Hematopoietic multipotent progenitor cell treated with erythropoietin and hydrocortisone succinate and interleukin-3 and kit ligand, for 15 days (in vitro differentiated cells): Measurements from ENCODE around the gene IST1.
"Not testable (repeated sequence)": the region's sequence is repeated elsewhere in the genome, so short reads cannot be mapped to it uniquely, and the experiment has no call there.

Source experiments
- DNase-seq: peaks from one replicate; pipeline ENCODE4 v3.0.0-alpha.2; 2015; ENCODE audit warnings: low spot score

The IST1 gene

DNA sequence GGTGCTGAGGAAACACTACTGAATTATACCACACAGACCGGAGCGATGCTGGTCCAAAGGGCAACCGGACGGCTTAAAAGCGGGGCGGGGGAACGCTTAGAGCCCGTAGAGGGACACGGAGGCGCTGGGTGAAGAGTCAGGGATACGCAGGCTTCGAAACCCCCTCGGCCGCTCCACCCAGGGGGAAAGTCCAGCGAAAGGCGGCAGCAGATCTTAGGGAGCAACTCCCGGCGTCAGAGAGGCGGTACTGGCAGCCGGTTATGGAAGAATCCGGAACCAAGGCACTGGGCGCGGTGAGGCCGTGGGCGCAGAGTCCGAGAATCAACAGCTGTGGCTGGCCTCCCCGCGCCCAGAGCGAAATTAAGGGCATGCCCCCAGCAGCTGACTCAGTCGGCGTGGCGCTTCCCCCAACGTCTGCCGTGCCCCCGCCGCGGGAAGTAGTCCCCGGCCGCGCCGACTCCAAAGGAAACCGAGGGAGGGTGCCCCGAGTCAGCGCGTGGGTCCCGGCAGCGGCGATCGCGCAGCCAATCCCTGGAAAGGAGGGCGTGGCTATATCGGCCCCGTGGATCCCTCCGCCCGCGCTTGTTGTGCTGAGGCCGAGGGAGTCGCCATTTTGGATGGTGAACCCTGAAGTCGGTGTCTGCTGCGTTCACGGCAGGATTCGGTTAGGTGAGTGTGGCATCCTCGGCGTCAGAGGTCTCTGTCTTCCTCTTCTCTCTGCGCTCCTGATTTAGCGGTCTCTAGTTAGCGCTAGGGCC lies at the start of gene IST1:
TSS of gene IST1 (plus strand) at position 611 of the 758 bp plus-strand sequence. CDS start 20,110 bp downstream, outside the sequence.
- DNase-seq, result peak; percentile 98

DNA sequence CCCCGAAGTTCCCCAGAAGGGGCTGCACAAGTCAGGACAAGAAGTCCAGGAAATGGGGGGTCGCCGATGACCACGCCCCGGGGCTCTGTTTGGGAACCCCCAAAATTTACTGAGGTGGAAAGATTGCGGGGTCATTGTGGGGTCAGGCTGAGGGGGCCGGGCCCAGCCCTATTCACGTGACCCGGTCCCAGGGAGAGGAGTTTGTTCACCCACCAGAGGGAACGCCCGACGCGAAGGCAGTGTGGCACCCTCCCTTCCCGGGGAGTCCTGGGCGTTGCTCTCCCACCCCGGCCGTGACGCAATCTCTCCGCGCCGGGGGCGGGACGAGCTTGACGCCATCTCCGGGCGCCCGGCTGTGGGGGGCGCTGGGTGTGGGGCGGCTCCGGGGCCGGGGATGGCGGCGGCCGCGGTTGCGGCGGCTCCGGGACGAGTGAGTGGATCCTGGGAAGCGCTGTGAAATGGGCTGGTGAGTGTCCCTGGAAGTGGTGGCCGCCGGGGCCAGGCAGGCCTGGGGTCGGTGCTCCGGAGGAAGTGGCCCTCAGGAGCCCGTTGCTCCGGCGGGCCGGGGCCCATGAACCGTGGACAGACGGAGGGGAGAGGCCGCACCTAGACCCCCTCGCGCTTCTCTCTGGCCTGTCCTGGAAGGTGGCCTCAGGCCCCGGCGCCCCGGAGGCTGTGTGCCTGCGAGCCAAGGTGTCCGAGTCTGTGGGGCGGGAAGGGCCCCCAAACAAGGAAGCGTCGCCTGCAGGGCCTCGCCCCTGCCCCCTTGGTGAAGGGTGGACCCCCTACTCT lies 49.5 kb upstream of the IST1 start, which contains the start of gene ATXN1L:
TSS of gene ATXN1L (plus strand) at position 338 of the 792 bp plus-strand sequence. CDS start 3,765 bp downstream, outside the sequence.
- DNase-seq, result peak; percentile 94

- peak; percentile 22 for DNase-seq
Observed at GRCh38 chr16:71846431-71846830, 48.9 kb upstream of the IST1 start.

- no peak for DNase-seq
Observed at GRCh38 chr16:71847096-71847495, 48.2 kb upstream of the IST1 start.

DNA sequence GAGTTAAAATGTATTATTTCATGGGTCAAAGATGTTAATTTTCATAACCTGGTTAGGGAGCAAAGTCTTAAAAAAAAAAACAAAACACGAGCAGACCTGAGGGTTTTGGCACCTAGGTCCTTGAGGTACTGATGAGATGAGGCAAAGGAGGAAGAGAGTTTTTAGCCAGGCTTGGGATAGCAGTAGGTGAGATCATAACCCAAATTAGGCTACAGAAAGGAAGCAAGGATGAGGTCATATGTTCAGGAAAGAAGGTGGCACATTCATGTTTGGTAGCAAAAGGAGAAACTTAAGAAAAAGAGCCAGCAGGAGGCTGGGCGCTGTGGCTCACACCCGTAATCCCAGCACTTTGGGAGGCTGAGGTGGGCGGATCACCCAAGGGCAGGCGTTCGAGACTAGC lies 46.7 kb upstream of the IST1 start:
- no peak for DNase-seq

DNA sequence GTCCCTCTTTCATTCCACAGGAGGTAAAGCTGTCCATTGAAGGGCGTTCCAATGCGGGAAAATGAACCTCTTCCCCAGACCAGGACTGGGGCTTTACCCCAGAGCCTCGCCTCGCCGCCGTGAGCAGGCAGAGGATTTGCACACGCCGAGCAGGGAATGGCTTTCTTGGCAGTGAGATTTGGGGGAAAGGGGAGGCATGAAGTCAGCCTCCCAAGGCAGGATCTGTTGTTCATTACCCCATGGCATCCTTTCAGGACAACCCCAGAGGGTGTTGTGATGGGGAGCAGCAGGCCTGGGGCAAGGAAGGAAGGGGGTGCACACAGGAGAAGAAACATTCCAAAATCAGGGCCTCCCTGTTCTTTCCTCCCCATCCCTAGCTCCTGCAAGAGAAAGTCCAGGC lies 43.6 kb upstream of the IST1 start:
- DNase-seq, result no peak

GRCh38 chr16:71852158-71852557 lies 43.2 kb upstream of the IST1 start:
- no peak for DNase-seq

GRCh38 chr16:71852561-71852960 lies 42.8 kb upstream of the IST1 start:
- DNase-seq, result no peak

GRCh38 chr16:71853413-71853812 lies 41.9 kb upstream of the IST1 start:
- DNase-seq, result no peak

GRCh38 chr16:71854369-71854948 lies 40.9 kb upstream of the IST1 start:
- no peak for DNase-seq

DNA sequence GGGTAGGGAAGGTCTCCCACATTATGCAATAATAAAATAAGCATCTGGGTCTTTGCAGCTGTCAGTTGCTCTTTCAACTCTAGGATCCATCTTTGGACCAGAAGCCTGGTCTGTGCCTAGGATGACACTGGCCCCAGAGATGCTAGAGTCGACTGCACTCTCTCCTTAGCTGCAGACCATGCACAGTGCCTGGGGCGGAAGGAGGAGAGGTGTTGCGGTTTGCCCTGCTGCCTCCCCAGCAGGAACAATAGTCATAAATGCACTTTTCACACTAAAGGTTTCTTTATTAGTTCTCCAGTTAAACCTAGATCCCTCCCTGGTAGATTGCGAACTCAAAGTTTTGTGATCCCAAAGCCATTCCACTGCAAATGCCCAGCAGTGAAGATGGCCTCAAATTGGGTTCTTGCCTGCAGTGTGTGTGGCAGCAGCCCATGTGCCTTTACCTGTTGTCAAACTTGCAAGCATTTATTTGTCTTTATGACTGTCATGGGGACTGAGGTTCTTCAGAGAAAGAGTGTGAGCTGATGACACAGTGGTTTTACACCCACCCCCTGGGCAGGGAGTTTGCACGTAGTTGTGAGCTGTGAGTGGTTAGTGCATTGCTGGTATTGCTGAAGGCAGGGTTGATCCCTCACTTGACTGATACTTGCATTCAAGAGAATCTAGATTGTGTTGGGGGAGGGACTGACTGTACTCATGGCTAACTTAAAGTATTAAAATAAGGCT lies 39.2 kb upstream of the IST1 start:
- DNase-seq, result no peak

GRCh38 chr16:71859762-71860521 lies 35.4 kb upstream of the IST1 start:
- no peak for DNase-seq

DNA sequence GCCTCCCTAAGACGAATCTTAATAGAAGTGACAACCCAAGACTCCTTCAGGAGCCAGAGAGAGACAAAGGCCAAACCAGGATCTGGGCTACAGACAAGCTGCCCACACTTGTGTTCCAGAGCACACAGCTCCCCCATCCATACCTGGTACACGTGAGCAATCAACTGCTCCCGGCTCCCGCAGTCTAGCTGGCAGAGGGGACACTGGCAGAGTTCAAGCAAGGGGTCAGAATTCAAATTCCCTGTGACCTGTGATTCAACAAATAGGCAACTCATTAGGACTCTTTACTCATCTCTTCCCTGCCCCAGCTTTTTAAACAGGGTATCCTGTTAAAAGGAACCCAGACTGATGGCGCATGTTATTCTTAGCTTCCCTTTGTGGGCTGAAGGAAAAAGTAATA lies 31.3 kb upstream of the IST1 start:
- DNase-seq, result no peak

- DNase-seq, result no peak
Observed at GRCh38 chr16:71865173-71865863, 30.0 kb upstream of the IST1 start.

DNA sequence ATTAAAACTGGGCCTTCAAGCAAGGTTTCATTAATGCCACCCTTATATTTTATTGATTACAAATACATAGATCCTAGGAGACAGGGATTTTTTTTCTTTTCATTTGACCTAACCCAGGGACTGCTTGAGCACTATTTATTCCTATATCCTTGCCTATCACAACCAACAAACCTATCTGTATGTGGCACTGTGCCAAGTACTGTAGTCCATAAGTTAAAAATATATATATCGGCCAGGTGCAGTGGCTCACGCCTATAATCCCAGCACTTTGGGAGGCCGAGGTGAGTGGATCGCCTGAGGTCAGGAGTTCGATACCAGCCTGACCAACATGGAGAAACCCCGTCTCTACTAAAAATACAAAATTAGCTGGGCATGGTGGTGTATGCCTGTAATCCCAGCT lies 28.2 kb upstream of the IST1 start:
- not testable (repeated sequence) for DNase-seq

- DNase-seq, result no peak
Observed at GRCh38 chr16:71867939-71868338, 27.4 kb upstream of the IST1 start.

DNA sequence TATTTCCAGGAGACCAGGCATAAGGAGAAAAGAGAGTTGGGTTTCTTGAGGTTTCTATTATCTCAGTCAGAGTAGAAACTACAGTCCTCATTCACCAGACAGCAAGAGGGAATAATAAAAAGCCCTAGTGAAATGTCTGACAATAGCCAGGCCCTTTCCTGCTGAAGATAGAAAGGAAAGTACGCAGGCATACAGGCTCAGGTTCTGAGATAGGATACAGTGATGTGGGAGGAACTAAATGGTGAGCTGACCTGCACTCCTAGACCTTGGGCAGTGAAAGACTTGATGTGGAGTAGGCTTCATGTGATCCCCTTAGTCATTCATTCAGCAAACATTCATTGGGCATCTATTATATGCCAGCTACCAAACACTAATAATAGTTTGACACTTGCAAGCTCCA lies 26.2 kb upstream of the IST1 start:
- no peak for DNase-seq

DNA sequence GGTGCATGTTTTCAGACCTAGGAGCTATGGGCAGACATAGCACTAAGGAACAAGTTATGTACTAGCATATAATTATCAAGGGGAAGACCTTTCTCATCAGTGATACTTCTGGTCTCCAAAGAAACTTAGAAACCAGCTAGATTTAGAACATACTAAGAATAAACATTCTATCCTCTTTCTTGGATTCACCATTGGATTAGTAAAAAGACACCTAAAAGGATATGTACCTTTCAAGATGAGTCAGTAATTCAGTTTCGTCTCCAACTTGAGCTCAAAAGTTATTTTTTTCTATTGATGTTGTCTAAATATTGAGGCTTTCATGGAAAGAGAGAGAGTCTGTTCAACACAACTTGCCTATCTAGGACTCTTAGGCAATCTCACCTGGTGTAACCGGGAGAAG lies 24.5 kb upstream of the IST1 start:
- no peak for DNase-seq

DNA sequence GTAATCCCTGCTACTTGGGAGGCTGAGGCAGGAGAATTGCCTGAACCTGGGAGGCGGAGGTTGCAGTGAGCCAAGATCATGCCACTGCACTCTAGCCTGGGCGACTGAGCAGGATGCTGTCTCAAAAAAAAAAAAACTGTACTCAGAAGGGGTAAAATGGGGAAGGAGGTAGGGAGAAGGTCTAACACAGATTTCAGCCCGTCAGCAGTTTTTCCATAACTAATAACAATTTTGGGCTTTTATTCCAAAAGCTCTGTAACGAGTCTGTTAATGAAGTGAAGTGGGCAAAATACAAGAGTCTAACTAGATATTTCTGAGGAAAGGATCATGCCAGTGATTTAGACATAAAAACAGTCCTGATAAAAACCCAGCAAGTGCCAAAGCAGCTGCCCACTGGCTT lies 22.1 kb upstream of the IST1 start:
- DNase-seq, result no peak

DNA sequence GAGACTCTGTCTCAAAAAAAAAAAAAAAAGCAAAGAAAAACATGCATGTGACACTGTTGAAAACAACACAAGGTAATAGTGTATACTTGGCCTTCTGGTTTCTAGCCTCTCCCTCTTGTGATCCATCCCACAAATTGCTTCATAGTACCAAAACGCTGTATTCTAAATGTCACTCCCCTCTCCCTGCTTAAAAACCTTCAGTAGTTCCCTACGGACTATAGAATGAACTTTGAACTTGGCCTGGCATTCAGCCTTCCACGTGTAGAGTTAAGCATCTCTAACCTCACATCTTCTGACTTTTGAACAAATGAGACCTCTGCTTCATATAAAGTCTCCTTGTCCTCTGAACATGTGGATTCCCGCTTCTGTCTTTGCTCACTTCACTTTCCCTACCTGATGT lies 16.4 kb upstream of the IST1 start:
- DNase-seq, result no peak

GRCh38 chr16:71880176-71880575 lies 15.2 kb upstream of the IST1 start:
- DNase-seq, result no peak
